H4 (cell line): ENCODE data around the gene PGS1. TPM values are rescaled to one million over a fixed set of nuclear protein-coding genes. Genes with fewer than 3 reads are reported as not detected.
"Not testable (repeated sequence)": the region's sequence is repeated elsewhere in the genome, so short reads cannot be mapped to it uniquely, and the experiment has no call there.

Experiments
- DNase-seq: peaks from one replicate; pipeline ENCODE4 v3.0.0-alpha.2; 2015; ENCODE audit warnings: low spot score
- total RNA-seq: library from RNA; depleted of rRNA; stranded (reverse); fragments of >200 nt; shearing (Covaris generic); gene quantifications from 2 replicates; pipeline ENCODE4 v1.2.3, GENCODE V29; 2014; rRNA removed

Gene PGS1, protein sequence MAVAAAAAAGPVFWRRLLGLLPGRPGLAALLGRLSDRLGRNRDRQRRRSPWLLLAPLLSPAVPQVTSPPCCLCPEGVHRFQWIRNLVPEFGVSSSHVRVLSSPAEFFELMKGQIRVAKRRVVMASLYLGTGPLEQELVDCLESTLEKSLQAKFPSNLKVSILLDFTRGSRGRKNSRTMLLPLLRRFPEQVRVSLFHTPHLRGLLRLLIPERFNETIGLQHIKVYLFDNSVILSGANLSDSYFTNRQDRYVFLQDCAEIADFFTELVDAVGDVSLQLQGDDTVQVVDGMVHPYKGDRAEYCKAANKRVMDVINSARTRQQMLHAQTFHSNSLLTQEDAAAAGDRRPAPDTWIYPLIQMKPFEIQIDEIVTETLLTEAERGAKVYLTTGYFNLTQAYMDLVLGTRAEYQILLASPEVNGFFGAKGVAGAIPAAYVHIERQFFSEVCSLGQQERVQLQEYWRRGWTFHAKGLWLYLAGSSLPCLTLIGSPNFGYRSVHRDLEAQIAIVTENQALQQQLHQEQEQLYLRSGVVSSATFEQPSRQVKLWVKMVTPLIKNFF
- 20.4 and 27.5 TPM in 2 replicates for total RNA-seq

DNA sequence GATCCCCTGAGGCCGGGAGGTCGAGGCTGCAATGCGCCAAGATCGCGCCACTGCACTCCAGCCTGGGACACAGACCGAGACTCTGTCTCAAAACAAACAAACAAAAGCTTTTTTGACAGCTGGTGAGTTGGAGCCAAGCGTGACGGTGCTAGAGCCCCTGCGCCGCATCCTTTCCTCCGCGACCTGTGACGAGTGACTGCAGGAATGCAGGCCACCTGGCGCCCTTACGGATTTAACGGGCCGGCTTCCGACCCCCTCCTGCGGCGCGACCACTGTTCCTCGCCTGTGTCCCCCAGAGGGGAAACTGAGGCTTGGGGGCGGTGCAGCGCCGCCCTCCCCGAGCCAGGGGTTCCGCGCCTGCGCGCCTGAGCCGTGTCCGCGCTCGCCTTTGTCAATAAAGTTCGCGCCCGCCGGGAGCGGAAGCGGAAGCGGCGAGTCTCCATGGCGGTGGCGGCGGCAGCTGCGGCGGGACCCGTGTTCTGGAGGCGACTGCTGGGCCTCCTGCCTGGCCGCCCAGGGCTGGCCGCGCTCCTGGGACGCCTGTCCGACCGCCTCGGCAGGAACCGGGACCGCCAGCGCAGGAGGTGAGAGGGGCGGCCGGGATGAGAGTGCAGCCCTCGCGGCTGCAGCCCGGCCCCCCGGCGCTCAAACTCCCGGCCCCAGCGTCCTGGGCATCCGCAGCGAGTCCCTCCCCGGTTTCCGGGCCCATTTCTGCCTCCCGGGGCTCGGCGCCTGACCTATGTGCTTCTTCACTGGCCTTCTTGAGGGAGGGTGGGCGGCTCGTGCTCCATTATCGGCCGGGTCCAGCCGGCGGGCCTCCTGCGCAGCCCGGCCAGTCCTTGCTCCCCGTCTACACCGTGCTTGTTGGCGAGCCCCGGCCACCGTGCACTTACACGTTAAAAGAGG lies at the start of gene PGS1:
Gene PGS1, plus strand, starts transcription at position 425 of the 906 bp plus-strand sequence. Its CDS starts 17 bp downstream, at position 442.
- DNase-seq: peak; percentile 59

DNA sequence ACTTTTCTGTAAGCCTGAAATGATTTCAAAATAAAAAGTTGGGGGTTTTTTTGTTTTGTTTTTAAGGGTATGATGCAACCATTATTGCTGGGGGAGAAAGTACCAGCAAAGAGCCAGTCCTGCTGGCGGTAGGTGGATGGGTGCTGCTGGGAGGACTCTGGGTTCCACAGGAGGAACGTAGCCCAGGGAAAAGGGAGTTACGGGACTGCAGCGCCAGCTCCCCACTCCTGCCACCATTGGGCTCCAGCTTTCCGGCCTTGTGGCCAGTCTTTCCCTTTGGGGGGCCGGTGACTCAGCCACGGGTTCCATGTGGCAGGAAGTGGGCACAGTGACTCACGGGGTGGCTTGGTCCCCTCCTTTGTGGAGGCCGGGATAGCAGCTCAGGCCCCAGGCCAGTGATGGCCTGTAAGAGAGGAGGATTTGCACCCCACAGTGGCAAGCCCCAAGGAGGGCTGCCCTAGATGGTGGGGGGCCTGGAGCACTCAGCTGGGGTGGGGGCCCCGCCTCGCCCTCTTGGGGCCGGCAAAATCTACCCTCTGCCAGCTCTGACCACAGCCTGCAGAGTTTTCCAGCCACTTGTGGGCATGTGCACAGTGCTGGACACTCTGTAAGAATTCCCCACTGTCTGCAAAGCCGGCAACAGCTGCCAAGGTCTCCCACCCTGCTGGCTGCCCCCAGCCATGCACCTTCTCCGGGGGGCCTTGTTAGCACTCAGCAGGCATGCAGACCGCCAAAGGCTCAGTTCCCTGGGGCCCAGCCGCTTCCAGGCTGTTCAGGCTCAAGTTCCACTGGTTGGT lies 49.0 kb upstream of the PGS1 start:
- DNase-seq: peak; percentile 90

DNA sequence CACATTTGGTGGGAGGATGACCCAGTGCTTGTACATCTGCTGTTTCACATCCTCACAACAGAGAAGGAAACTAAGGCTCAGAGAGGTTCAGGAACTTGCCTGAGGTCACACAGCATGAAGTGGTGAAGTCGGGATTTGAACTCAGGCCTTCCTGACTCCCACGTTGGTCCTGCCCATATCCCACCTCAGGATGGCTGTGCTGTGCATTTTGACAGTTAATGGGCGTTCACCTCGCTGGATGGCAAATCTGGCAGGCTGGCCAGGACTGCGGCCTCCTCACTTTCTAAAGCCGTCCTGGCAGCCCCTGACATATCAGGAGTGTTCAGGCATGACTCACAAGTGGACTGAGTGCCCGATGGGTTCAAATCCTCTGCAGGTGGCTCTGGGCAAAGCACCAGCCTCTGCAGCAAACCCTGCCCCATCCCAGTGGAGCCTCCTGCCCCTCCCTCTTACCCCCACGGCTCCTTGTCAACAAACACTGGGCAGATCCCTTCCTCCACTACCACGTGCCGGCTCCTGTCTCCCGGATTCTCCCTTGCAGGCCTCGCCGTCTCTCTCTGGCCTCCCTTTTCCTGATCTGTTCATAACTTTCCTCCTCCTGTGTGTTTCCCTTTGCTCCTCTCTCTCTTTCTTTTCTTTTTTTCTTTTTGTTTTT lies 47.8 kb upstream of the PGS1 start:
- peak; percentile 79 for DNase-seq

DNA sequence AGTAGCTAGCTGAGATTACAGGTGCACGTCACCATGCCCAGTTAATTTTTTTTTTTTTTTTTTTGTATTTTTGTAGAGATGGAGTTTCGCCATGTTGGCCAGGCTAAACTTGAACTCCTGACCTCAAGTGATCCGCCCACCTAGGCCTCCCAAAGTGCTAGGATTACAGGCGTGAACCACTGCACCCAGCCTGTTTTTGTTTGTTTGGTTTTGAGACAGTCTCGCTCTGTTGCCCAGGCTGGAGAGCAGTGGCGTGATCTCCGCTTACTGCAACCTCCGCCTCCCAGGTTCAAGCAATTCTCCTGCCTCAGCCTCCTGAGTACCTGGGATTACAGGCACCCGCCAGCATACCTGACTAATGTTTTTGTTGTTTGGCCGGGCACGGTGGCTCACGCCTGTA lies 47.1 kb upstream of the PGS1 start:
- DNase-seq: not testable (repeated sequence)

DNA sequence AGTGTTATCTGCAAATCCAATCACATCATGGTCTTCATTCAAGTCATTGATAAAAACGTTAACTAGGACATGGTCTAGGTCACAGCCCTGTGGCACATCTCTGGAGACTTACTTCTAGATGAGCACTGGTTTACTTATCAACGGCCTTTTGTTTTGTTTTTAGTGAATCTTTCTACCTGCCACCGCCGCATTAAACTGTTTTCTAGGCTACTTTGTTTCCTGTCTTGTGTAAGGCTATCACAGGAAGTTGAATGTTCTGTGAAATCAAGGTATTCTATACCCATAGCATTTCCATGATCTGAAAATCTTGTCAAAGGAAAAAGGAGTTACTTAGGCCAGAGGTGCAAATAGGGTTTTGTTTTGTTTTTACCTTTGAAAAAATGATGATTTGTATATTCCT lies 45.5 kb upstream of the PGS1 start:
- DNase-seq: no peak

DNA sequence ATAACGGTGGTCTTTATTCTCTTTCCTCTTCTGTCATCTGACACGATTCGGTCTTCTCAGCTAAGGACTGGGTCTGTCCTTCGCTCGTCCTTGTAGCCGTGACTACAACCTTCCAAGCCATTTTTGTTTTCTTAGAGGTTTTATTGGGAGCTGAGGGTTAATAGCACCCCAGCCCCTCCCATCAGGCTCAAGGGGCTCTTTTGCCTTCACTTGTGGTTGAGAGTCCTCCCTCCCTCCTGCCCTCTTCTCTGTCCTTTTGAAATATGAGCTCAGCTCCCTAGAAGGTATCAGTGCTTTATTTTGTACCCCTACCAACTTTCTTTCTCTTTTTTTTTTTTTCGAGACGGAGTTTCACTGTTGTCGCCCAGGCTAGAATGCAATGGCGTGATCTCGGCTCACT lies 43.2 kb upstream of the PGS1 start:
- no peak for DNase-seq

DNA sequence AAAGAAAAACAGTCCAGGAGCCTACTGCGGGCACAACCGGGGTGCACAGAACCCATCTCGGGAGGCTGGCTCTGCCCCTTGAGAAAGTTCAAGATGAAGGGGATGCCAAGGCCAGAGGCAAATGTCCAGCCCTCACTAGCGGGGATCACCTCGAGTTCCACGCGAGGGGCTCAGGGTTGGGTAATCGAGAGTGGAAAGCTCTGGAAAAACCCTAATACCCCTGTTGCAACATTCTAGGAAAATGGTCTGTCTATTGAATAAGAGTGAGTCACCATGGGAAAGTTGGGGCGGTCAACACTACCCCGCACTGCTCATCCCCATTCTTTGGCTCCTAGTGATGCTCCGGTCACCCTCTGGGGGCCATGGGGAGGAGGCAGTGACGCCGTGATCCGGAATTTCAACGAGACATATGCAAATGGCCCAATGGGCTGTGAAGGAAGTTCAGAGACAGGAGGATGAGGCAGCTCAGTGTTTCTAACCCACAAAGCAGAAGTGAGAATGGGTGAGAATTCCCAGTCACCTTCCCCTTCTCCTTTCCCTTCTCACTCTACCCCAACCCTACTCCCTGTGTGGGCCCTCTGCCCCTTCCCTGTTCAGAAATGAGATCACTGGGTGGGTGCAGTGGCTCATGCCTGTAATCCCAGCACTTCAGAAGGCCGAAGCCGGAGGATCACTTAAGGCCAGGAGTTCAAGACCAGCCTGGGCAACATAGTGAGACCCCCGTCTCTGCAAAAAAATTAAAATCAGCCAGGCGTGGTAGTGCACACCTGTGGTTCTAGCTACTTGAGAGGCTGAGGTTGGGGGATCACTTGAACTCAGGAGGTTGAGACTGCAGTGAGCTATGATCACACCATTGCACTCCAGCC lies 41.0 kb upstream of the PGS1 start:
- no peak for DNase-seq

DNA sequence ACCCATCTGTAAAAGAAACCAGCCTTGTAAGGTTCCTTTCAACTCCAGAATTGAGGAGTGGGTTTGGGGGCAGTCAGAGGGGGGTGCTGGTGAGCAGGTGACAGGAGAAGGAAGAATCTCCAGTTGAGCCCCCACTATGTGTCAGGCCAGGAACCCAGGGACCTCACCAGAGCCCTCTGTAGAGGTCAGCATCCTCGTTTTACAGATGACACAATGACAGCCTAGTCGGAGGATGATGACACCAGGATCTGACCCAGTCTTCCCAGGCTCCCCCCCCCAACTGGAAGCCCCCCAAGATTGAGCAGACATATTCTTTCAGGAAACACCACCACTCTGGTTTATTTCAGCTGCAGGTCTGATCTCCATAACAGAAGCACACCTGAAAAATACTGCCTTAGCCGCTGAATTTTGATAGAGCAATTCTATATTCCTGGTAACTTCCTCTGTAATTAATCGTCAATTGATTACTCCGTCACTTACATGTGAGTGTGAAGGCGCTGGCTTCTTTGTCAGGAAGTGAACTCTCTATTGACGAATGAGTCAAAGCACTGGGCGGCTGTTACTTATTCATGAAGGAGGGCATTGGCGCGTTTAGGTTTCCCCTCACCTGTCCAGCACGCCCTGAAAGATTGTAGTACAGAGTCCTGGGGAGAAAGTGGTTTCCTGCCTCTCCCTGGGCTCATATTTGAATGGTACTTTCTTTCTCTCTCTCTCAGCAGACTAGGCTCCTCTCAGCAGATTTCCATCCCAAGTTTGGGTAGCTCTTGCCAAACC lies 39.8 kb upstream of the PGS1 start:
- no peak for DNase-seq

DNA sequence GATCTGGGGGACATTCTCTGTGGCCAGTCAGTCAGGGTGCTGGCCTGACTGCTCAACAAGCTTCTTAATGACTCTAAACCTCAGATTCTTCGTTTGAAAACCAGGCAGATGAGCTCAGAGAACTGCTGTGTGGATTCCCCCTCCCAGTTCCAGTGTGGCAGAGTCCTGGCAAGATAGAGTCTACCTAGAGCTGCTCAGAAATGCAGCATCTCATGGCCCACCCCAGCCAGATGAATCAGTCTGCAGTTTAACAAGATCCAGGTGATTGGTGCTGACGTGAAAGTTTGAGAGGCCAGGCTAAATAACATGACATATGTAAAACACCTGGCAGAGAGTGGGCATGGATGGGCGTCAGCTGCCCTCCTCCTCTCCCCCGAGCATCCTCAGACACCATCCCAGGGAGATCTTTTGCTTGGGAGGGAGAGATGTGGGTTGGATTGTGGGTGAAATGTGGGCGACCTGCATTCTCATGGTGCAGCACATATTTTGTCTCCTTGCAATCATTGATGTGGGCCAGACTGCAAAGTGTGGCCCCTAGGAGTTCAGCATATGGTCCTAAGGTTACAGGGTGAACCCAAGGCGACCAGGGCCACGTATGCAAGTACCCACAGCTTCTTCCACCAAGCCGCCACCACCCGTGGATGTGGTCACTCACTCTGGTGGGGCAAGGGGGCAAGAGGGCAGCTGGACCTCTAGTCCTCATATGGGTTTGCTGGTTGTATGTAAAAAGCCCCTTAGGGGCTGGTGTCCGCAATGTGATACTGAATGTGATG lies 38.1 kb upstream of the PGS1 start:
- DNase-seq: no peak

DNA sequence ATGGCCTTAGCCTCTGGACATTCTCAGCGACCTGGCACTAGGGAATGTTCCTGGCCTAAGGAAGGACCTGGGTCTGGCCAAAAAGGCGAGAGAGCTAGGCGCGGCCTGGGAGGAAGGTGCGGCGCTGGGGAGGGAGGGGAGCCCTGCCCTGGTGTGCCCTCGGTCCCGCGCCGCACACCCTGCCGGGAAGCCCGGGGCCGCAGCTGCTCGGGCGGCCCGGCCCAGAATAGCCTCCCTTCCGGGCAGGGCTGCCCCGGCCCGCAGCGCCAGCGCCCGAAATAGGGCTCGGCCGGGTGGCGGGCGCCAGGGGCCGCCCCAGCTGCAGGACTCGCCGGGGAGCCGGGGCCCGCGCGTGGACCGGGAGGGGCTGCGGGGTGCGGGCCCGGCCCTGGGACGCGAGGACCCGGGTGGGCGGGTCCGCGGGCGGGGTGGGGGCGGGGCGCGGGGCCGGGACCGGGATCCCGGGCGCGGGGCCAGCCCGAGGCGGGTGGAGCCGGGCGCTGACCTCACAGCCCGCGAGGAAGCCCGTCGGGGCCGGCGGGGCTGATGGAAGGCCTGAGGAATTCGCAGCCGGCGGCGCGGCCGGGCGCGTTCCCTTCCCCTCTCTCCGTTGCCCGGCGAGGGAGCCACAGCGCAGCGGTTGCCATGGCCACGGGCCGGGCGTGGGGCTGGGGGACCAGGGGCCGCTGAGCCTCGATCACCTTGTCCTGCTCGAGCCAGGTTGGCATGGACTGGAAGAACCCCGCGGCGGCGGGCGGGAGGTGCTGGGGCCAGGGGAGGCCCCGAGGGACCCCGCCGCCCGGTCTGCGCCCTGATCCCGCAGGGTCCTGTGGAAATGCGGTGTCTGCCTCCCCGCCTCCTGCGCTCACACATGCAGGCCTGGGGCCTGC lies 36.6 kb upstream of the PGS1 start:
- DNase-seq: peak; percentile 67

DNA sequence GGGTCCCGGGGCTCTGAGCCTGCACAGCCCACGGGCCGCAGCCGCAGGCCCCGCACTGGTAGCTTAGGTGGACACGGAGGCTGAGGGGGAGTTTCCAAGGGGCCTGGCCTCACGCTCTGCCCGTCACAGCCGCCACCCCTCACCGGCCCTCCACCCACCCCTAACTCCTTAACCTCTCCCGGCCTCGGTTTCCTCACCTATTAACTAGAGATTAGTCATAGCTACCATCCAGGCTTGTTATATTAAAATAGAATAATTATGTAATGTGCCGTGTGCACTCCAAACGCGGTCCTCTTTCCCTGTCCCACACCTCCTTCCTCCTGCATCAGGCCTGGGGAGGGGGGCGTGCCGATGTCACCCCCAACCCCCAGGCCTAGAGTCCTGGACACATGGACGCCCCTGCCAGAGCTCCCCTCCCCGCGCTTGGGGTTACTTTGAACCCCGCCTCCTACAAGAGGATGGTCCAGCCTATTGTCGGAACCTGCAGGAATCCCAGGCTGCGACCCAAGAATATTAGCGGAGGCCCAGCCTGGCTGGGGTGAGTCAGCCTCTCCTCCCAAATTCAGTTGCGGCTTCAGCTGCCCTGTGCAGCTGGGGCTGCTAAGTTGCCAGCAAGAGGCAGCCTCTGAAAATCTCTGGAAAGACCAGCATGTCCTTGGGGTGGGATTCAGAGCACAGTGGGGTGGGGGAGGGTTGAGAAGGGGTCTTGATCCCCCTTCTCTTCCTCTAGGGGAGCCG lies 35.8 kb upstream of the PGS1 start:
- peak; percentile 84 for DNase-seq

DNA sequence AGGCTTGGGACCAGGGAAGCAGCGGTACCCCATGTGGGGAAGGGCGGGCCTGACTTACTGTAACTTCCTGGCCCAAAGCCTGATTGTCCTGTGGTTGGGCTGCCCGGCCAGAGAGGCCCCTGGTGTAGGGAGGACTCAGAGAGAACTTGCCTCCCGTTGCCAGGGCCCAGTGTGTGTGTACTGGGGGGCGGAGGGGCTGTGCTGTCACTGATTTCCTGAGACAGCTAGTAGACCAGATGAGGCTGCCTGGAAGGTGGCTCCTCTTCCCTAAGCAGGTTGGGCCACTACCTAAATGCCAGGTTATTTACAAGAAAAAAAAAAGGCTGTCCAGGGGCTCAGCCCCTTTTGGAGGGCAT lies 35.3 kb upstream of the PGS1 start:
- DNase-seq: peak; percentile 94

DNA sequence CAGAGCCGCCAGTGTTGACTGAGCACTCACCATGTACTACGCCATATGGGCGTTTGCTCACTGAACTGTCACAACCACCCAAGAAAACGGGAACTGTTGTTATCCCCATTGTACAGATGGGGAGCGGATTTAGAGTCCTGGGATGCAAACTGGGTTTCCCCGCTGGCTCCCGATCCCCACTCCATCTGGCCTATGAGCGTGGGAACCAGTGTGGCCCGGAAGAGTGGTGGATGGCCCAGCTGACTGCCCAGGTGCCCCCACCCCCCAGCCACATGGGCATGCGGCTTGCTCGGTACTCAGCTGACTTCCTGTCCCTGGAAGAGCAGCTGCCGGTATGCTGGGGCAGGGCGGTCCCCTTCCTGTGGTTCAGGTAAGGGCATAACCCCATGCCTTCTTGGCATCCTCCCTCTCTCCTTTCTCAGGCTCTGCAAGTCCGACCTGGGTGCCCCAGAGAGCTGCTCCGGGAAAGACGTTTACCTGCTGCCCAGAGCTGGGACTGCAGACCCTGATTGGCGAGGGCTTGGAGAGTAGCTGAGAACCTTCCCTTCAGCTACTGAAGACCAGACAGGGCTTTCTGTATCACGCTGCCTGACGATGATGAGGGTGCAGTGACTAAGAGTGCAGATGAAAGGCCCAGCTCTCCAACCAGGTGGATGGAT lies 34.8 kb upstream of the PGS1 start:
- peak; percentile 81 for DNase-seq

DNA sequence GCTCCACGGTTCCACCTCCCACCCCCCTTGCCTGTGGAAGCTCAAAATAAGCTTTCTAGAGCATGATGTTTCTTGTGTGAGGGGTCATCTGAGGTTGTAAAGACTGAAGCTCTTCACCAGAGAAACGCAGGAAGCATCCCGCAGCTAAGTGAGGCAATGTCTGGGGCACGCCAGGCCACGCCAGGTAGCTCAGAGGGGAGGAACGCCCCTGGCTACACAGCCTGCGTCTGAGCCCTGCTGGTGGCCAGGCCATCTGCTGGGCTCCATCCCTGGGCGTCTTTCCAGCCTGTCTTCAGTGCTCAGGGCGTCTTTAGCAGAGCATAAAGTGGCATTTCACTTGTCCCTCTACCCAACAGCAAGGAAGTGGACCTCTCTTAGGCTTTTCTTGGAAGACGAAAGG lies 33.8 kb upstream of the PGS1 start:
- no peak for DNase-seq

DNA sequence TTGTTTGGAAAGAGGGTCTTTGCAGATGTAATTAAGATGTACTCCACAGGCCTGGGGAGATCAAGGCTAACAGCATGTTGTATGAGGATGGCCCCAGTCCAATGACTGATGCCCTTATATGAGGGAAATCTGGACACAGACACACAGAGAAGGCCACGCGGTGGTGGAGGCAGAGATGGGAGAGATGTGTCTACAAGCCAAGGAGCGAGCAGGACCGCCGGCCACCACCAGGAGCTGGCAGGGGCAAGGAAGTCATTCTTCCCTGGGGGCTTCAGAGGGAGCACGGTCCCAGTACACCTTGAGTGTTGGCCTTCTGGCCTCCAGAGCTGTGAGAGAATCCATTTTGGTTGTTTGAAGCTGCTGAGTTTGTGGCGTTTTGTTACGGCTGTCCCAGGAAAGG lies 33.3 kb upstream of the PGS1 start:
- no peak for DNase-seq

DNA sequence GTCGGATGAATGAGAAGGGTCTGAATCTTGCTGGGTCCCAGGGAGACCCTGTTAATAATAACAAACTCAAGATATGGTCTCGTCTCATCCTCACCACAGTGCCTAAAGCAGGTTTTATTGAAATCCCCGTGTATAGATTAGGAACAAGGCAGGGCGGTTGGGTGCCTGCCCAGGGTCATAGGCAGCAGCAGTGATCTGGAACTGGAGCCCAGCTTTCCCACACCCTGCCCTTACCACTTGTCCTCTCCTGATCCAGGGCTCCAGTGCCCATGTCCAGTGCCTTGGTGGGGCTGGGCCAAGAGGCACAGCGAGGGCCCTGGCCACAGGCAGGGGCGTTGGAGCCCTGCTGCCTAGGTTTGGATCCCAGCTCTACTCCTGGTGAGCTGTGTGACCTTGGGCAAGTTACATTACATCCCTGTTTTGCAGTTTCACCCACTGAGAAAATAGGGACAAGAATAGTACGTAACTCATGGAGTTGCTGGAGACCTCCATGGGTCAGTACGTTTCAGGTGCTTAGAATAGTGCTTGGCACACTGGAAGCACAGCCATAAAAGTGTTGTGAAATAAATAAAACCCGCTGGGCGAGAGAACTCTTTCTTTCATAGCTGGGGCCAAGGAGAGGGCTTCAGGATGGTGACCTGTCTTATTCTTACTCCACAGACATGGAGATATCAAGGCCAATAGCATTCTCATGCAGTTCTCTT lies 32.5 kb upstream of the PGS1 start:
- DNase-seq: no peak
